SK-MEL-5 (cell line): Measurements from ENCODE around the gene STXBP5. TPM values are rescaled to one million over a fixed set of nuclear protein-coding genes. Genes with fewer than 3 reads are reported as not detected.
A peak's percentile ranks its signal among the peaks of the same experiment; 100 is the strongest.

Source experiments
- DNase-seq: peaks from one replicate; pipeline ENCODE4 v3.0.0-alpha.2; 2016; ENCODE audit warnings: low read depth, low spot score
- in situ Hi-C: cut with HindIII; loops from 2 replicates; pipeline ENCODE4 v1.10.0; 2016; ENCODE audit warnings: low sequenced_read_pairs, high pct_unique_total_duplicates, low pct_unique_long_range_greater_than_20kb
- total RNA-seq: library from RNA; depleted of rRNA; stranded (reverse); fragments of >200 nt; shearing (Covaris generic); gene quantifications from 2 replicates; pipeline ENCODE4 v1.2.3, GENCODE V29; 2014

The STXBP5 gene
- total RNA-seq, 1 experiment from 2014 or later, result 24.1 TPM

- peak; percentile 58 for DNase-seq
- in situ Hi-C loops, result loop anchor here (25.0 kb wide), 1 partner anchor 291 kb away; no protein-coding TSS in a partner anchor
These were observed 732 bp upstream of the STXBP5 start for GRCh38 chr6:147203311-147204059.

GRCh38 chr6:147204843-147205311 is 660 bp downstream of the STXBP5 start:
- in situ Hi-C loops, result loop anchor here (25.0 kb wide), 1 partner anchor 293 kb away; no protein-coding TSS in a partner anchor
- no peak for DNase-seq

- peak; percentile 59 for DNase-seq
- in situ Hi-C loops, result loop anchor here (25.0 kb wide), 1 partner anchor 294 kb away; no protein-coding TSS in a partner anchor
These were observed 1.7 kb downstream of the STXBP5 start for GRCh38 chr6:147205690-147206600.

- peak; percentile 11 for DNase-seq
- in situ Hi-C loops, result loop anchor here (25.0 kb wide), 1 partner anchor 295 kb away; no protein-coding TSS in a partner anchor
These were observed 3.1 kb downstream of the STXBP5 start for GRCh38 chr6:147207351-147207750.

- in situ Hi-C loops, result loop anchor here (25.0 kb wide), 1 partner anchor 296 kb away; no protein-coding TSS in a partner anchor
- no peak for DNase-seq
These were observed 3.9 kb downstream of the STXBP5 start for GRCh38 chr6:147207837-147208754.

DNA sequence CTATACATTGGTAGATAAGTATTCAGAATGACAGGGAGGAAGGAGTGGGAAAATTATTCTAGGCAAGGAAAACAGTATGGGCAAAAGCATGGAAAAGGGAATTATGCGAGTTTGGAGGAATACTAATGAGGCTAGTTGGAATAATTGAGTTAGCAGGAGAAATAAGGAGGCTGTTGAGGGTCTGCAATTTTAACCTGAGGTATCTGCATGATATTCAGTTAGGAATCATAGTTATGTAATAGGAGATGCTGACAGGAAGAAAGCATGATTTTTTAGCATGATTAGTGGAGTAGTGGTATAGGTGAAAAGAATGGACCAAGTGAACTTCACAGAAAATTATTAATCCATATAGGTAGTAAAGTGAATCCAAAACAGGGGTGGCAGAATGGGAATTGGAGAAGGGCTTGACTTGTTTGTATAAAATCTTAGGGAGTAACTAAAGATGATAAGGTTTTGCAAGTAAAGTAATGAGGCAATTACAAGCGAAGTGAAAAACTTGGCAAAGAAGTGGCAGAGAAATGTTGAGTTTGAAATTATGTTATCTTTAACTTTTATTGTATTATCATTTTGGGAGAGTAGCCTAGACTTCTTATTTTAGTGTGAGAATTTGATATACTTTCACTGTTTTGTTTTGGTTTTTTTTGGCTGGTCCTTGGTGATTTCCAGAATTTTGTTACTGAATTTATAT is 5.7 kb downstream of the STXBP5 start:
- in situ Hi-C loops, result loop anchor here (25.0 kb wide), 1 partner anchor 298 kb away; no protein-coding TSS in a partner anchor
- no peak for DNase-seq

DNA sequence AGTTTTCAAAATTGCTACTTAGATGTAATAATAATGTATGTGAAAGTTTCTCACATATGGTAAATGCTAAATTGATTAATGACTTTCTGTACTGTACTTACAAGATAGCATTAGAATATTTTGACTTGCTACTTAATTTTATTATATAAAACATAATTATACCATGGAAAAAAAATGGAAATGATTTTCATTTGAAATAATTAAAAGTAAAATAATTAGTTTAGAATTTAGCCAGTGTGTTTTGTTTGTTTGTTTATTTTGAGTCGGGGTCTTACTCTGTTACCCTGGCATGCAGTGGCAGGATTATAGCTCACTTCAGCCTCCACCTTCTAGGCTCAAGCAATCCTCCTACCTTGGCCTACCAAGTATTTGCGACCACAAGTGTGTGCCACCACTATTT is 7.1 kb downstream of the STXBP5 start:
- DNase-seq, result no peak
- in situ Hi-C loops, result loop anchor here (25.0 kb wide), 1 partner anchor 299 kb away; no protein-coding TSS in a partner anchor

DNA sequence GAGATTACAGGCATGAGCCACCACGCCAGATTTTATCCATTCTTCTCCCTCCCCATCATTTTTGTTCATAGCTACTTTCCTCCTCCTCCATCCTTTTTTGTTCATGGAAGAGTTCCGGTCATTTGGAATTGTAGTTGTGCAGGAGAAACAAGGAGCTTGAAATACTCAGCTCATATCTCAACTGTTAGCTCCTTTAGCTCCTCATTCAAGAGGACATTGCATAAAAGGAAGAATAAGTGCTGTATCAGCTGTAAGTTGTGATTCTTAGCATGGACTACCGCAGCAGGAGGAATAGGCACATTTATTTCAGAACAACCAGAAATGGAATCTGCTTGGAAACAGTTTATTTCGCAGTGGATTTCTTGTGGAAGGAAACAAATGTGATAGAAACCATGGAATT is 7.6 kb downstream of the STXBP5 start:
- no peak for DNase-seq
- in situ Hi-C loops, result loop anchor here (25.0 kb wide), 1 partner anchor 300 kb away; no protein-coding TSS in a partner anchor

GRCh38 chr6:147212622-147213021 is 8.4 kb downstream of the STXBP5 start:
- DNase-seq, result peak; percentile 37

DNA sequence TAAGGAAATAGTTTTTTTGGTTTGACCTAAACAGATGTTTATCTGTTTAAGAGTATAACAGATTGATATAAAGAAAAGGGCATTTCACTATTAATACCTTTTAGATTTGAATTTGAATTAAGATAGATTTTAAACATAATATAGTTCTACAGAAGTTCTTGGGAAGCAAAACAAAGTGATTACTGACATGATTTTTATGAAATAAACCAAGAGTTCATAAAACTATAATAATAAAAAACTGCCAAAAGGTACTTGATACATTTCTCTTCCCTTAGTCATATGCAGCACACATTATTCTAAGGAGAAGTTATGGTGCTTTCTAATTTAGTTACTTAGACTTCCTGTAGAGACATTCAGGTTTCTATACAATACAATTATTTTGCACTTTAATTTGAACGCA is 9.6 kb downstream of the STXBP5 start:
- in situ Hi-C loops, result loop anchor here (25.0 kb wide), 1 partner anchor 301 kb away; no protein-coding TSS in a partner anchor
- no peak for DNase-seq

More at GRCh38 chr6:147212622-147213021, 8.4 kb downstream of the STXBP5 start:
- in situ Hi-C loops, result loop anchor here (25.0 kb wide), 1 partner anchor 300 kb away; no protein-coding TSS in a partner anchor

GRCh38 chr6:147214248-147215227 is 10.3 kb downstream of the STXBP5 start:
- no peak for DNase-seq
- in situ Hi-C loops, result loop anchor here (25.0 kb wide), 1 partner anchor 302 kb away; no protein-coding TSS in a partner anchor

- in situ Hi-C loops, result loop anchor here (25.0 kb wide), 1 partner anchor 305 kb away; no protein-coding TSS in a partner anchor
- DNase-seq, result no peak
These were observed 12.7 kb downstream of the STXBP5 start for GRCh38 chr6:147216915-147217314.

DNA sequence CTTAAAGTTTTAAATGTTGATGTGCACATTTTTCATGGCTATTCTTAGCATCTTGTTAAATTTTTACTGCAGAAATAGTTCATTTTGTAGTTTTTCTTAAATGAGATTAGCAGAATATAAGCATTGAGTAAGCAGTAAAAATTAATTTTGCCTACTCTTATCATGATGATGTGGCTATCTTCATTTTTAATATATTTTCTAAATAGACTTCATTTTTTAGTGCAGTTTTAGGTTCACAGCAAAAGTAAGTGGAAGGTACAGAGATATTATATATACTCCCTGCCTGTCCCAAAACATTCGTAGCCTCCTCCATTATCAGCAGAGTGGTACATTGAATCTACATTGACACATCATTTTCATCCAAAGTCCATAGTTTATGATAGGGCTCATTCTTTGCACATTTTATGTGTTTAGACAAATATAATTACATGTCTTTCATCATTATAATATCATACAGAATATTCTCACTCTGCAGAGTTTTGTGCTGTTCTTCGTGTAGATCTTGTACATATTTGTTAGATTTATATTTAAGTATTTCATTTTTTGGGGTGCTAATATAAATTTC is 13.7 kb downstream of the STXBP5 start:
- DNase-seq, result no peak
- in situ Hi-C loops, result loop anchor here (25.0 kb wide), 1 partner anchor 306 kb away; no protein-coding TSS in a partner anchor

DNA sequence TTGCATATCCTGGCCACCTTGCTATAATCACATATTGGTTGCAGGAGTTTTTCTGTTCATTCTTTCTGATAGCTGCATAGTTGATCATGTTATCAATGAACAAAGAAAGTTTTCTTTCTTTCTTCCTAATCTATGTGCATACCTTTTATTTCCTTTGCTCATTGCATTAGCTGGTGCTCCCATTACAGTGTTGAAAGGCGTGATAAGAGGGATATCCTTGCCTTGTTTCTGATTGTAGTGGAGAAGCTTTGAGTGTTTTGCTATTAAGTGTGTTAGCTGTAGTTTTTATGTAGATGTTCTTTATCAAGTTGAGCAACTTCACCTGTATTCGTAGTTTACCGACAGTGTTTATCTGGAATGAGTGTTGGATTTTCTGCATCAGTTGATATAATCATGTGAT is 14.6 kb downstream of the STXBP5 start:
- in situ Hi-C loops, result loop anchor here (25.0 kb wide), 1 partner anchor 306 kb away; no protein-coding TSS in a partner anchor
- no peak for DNase-seq

DNA sequence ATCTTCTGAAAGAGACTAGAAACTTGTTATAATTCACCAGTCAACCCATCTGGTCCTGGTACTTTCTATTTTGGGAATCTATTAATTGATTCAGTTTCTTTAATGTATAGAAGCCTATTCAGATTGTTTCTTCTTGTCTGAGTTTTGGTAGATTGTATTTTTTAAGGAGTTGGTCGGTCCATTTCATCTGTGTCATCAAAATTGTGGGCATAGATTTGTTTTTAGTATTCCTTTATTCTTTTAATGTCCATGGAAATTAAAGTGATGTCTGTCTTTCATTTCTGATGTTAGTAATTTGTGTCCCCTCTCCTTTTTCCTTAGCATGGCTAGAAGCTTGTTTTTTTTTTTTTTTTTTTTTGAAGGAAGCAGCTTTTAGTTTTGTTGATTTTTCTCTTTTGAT is 15.2 kb downstream of the STXBP5 start:
- no peak for DNase-seq
- in situ Hi-C loops, result loop anchor here (25.0 kb wide), 1 partner anchor 307 kb away; no protein-coding TSS in a partner anchor
